Caco-2 (cell line): ENCODE results near the gene LRRN3. TPM values are rescaled to one million over a fixed set of nuclear protein-coding genes. Genes with fewer than 3 reads are reported as not detected.

ENCODE experiments used
- BruUV-seq: library from RNA; stranded (reverse); fragments of 400-500 nt; replicated peaks from 2 replicates; lab custom pipeline; 2021; lab: Mats Ljungman, UMichigan
- CTCF ChIA-PET: fragments of 300-600 bp; sonication (Branson Sonifier 250); formaldehyde crosslinking; loops from one replicate; lab custom pipeline; 2022; ENCODE audit warnings: antibody characterized with exemption; lab: Charles Lee
- POLR2A ChIA-PET: fragments of 300-600 bp; sonication (Branson Sonifier 250); formaldehyde crosslinking; loops from one replicate; lab custom pipeline; 2022; ENCODE audit warnings: antibody characterized with exemption; lab: Charles Lee
- DNase-seq, 2 experiments: peaks; one replicate each; pipeline versions ENCODE4 v3.0.0 to v3.0.0-alpha.2; 2020 to 2022
- H3K27me3 ChIP-seq: replicated peaks from 2 replicates; pipeline ENCODE4 v1.6.0; 2011; ENCODE audit warnings: low read length; ENCODE audit not compliant: control insufficient read depth, insufficient read depth
- H3K36me3 ChIP-seq: 2 replicates; pipeline ENCODE4 v1.5.1; 2011; ENCODE audit warnings: low read length; ENCODE audit not compliant: control insufficient read depth, insufficient read depth
- H3K4me1 ChIP-seq: fragments of 250-450 bp; sonication (Bioruptor Pico); 2 replicates; pipeline ENCODE4 v1.5.1; 2020; ENCODE audit warnings: mild to moderate bottlenecking
- H3K4me3 ChIP-seq: 2 replicates; pipeline ENCODE4 v1.5.1; 2011; ENCODE audit warnings: low read depth, mild to moderate bottlenecking, control low read depth, low read length
- H3K9me3 ChIP-seq: fragments of 250-450 bp; sonication (Bioruptor Pico); 2 replicates; pipeline ENCODE4 v1.5.1; 2020; ENCODE audit warnings: mild to moderate bottlenecking, moderate library complexity
- H3K27ac Mint-ChIP-seq: one replicate; pipeline ENCODE4 v1.8.0; 2022; ENCODE audit warnings: mixed read lengths; ENCODE audit not compliant: unreplicated experiment
- H3K27me3 Mint-ChIP-seq: one replicate; pipeline ENCODE4 v1.8.0; 2022; ENCODE audit warnings: mixed read lengths; ENCODE audit not compliant: insufficient read depth, unreplicated experiment
- H3K36me3 Mint-ChIP-seq: one replicate; pipeline ENCODE4 v1.8.0; 2022; ENCODE audit warnings: mild to moderate bottlenecking, mixed read lengths; ENCODE audit not compliant: insufficient read depth, unreplicated experiment
- H3K4me1 Mint-ChIP-seq: one replicate; pipeline ENCODE4 v1.8.0; 2022; ENCODE audit warnings: low read depth, mixed read lengths; ENCODE audit not compliant: unreplicated experiment
- H3K4me3 Mint-ChIP-seq: one replicate; pipeline ENCODE4 v1.8.0; 2022; ENCODE audit warnings: mild to moderate bottlenecking, moderate library complexity, mixed read lengths; ENCODE audit not compliant: unreplicated experiment
- H3K9me3 Mint-ChIP-seq: one replicate; pipeline ENCODE4 v1.8.0; 2022; ENCODE audit warnings: mixed read lengths; ENCODE audit not compliant: unreplicated experiment
- intact Hi-C: fragments of 100-400 bp; cut with micrococcal nuclease; formaldehyde crosslinking; loops from one replicate; pipeline ENCODE4 v1.10.0; 2022; ENCODE audit not compliant: unreplicated experiment
- total RNA-seq: library from RNA; stranded (reverse); gene quantifications from 2 replicates; pipeline ENCODE4 v1.2.3, GENCODE V29; 2022
- TF ChIP-seq, protein P1 (sequence below), 2 experiments: fragments of 200-600 bp in 1 of 2; IDR thresholded peaks; 1 replicate in 1 of 2; 2 replicates in 1 of 2; pipeline versions ENCODE4 v1.5.1 to v1.8.0; 2011 to 2022; ENCODE audit warnings: antibody characterized with exemption in 1 of 2, control low read depth in 1 of 2, inconsistent platforms in 1 of 2, low read depth in 1 of 2, low read length in 1 of 2, mild to moderate bottlenecking in 1 of 2, moderate library complexity in 1 of 2; ENCODE audit not compliant: insufficient read depth in 1 of 2, severe bottlenecking in 1 of 2, unreplicated experiment in 1 of 2

The LRRN3 gene
- total RNA-seq, 1 experiment from 2014 or later = 0.68 TPM

DNA sequence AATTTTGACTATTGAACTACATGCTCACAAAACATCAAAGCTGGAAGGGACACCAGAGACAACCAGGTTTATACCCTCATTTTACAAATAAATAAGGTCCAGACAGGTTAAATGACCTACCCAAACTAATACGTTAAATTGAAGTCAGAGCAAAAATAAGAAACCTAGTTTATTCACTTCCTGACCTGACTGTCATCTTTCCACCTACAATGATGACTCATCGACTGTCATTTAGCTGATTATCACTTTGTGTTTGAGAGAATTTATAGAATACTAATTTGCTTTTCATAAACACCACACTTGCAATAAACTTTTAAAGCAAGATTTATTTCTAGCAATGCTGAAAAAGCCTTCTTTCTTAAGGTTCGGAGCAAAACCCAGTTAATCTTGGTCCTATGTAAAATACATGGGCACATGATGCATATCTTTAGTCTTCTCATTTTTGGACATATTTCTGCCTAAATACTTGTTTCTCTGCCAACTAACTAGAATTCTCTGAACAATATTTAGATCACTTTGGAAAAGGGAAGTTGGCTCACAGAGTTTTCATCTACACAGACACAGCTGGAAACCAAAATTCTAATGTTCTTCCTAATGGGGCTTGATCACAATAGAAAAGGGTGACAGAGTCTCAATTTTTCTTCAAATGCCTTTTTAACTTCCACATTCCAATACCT lies 16.7 kb upstream of the LRRN3 start:
- CTCF ChIA-PET = no interaction called here
- Mint-ChIP-seq H3K4me3 (no peak overlapping the region), H3K9me3 (no peaks in the 10 kb centered on the region), H3K36me3 (no peaks in the 10 kb centered on the region), H3K4me1 (peaks cover 19% of the 10 kb centered on the region), H3K27me3 (no peaks in the 10 kb centered on the region), H3K27ac (peak overlapping the region; percentile 28)
- H3K36me3 ChIP-seq = no peaks in the 10 kb centered on the region
- no peaks in the 10 kb centered on the region for H3K27me3 ChIP-seq
- DNase-seq = no peak
- H3K4me1 ChIP-seq = peaks cover 25% of the 10 kb centered on the region; the same call in 1 of the 2 replicates
- POLR2A ChIA-PET = no interaction called here
- TF ChIP-seq, protein P1, sequence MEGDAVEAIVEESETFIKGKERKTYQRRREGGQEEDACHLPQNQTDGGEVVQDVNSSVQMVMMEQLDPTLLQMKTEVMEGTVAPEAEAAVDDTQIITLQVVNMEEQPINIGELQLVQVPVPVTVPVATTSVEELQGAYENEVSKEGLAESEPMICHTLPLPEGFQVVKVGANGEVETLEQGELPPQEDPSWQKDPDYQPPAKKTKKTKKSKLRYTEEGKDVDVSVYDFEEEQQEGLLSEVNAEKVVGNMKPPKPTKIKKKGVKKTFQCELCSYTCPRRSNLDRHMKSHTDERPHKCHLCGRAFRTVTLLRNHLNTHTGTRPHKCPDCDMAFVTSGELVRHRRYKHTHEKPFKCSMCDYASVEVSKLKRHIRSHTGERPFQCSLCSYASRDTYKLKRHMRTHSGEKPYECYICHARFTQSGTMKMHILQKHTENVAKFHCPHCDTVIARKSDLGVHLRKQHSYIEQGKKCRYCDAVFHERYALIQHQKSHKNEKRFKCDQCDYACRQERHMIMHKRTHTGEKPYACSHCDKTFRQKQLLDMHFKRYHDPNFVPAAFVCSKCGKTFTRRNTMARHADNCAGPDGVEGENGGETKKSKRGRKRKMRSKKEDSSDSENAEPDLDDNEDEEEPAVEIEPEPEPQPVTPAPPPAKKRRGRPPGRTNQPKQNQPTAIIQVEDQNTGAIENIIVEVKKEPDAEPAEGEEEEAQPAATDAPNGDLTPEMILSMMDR (IDR thresholded peaks at IDR 0.05; ENCODE audit: insufficient read depth in 1 of 2, low read depth in 1 of 2, low read length in 1 of 2, severe bottlenecking in 1 of 2, unreplicated experiment in 1 of 2) = no peak
- no TSS peak for BruUV-seq
- H3K4me3 ChIP-seq = no peak overlapping the region
- intact Hi-C loops = no loop called here
- no peaks in the 10 kb centered on the region for H3K9me3 ChIP-seq

DNA sequence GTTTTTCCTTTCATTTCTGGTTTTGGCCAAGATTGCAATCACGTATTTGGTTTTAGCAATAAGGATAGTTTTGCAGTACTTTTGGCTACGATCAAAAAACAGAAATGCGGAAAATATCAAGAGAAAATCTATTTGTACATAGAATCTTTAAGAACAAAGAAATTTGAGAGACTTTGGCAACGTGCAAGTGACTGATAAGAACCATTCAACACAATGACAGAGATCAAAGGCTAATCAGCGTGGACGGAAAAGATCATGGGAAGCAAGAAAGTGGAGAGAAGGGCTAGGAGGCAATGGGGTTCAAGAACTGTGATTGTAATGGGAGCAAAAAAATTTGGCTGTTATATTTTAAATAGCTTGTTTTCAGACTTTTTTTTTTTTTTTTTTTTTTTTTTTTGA lies 16.2 kb upstream of the LRRN3 start:
- H3K36me3 ChIP-seq = no peaks in the 10 kb centered on the region
- DNase-seq = peak in 1 of 2 experiments; percentile 9
- peak overlapping the region; percentile 28 for H3K27ac Mint-ChIP-seq
- H3K4me1 ChIP-seq = peaks cover 25% of the 10 kb centered on the region; the same call in 1 of the 2 replicates
- H3K9me3 ChIP-seq = no peaks in the 10 kb centered on the region
- no peaks in the 10 kb centered on the region for H3K27me3 Mint-ChIP-seq
- ChIA-PET POLR2A (no interaction called here), CTCF (no interaction called here)
- TF ChIP-seq, protein P1 (IDR thresholded peaks at IDR 0.05; ENCODE audit: insufficient read depth in 1 of 2, low read depth in 1 of 2, low read length in 1 of 2, severe bottlenecking in 1 of 2, unreplicated experiment in 1 of 2) = no peak
- H3K9me3 Mint-ChIP-seq = no peaks in the 10 kb centered on the region
- no peak overlapping the region for H3K4me3 Mint-ChIP-seq
- H3K27me3 ChIP-seq = no peaks in the 10 kb centered on the region
- no peak overlapping the region for H3K4me3 ChIP-seq
- BruUV-seq = no TSS peak
- H3K36me3 Mint-ChIP-seq = no peaks in the 10 kb centered on the region
- H3K4me1 Mint-ChIP-seq = peaks cover 19% of the 10 kb centered on the region
- intact Hi-C loops = no loop called here

DNA sequence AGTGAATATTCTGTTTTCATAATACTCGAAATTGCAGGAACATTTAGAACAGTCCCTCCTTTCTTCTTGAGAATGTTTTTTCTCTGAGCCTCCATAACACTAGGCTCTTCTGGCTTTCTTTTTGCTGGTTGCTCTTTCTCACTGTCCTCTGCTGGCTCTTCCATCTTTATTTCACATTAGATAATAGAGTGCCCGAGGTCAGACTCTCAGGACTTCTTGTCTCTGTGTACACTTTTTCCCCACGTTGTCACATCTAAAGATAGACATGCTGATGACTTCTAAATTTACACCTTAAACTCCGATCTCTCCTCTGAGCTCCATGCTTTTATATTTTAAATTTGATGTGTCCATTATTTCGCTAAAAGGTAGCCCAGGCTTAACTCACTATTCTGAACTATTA lies 15.4 kb upstream of the LRRN3 start:
- ChIA-PET POLR2A (no interaction called here), CTCF (no interaction called here)
- no TSS peak for BruUV-seq
- H3K36me3 Mint-ChIP-seq = no peaks in the 10 kb centered on the region
- no peak overlapping the region for H3K27ac Mint-ChIP-seq
- peaks cover 19% of the 10 kb centered on the region for H3K4me1 Mint-ChIP-seq
- TF ChIP-seq, protein P1 (IDR thresholded peaks at IDR 0.05; ENCODE audit: insufficient read depth in 1 of 2, low read depth in 1 of 2, low read length in 1 of 2, severe bottlenecking in 1 of 2, unreplicated experiment in 1 of 2) = no peak
- H3K27me3 ChIP-seq = no peaks in the 10 kb centered on the region
- no peaks in the 10 kb centered on the region for H3K9me3 ChIP-seq
- intact Hi-C loops = no loop called here
- H3K4me3 ChIP-seq = no peak overlapping the region
- no peak overlapping the region for H3K4me3 Mint-ChIP-seq
- no peaks in the 10 kb centered on the region for H3K9me3 Mint-ChIP-seq
- DNase-seq = no peak
- no peaks in the 10 kb centered on the region for H3K36me3 ChIP-seq
- H3K4me1 ChIP-seq = peaks cover 25% of the 10 kb centered on the region; the same call in 1 of the 2 replicates
- no peaks in the 10 kb centered on the region for H3K27me3 Mint-ChIP-seq
